ENCODE data around the gene PKNOX2.

Gene PKNOX2, protein sequence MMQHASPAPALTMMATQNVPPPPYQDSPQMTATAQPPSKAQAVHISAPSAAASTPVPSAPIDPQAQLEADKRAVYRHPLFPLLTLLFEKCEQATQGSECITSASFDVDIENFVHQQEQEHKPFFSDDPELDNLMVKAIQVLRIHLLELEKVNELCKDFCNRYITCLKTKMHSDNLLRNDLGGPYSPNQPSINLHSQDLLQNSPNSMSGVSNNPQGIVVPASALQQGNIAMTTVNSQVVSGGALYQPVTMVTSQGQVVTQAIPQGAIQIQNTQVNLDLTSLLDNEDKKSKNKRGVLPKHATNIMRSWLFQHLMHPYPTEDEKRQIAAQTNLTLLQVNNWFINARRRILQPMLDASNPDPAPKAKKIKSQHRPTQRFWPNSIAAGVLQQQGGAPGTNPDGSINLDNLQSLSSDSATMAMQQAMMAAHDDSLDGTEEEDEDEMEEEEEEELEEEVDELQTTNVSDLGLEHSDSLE
- 0 reads per million in 2 experiments for total RNA-seq

DNA sequence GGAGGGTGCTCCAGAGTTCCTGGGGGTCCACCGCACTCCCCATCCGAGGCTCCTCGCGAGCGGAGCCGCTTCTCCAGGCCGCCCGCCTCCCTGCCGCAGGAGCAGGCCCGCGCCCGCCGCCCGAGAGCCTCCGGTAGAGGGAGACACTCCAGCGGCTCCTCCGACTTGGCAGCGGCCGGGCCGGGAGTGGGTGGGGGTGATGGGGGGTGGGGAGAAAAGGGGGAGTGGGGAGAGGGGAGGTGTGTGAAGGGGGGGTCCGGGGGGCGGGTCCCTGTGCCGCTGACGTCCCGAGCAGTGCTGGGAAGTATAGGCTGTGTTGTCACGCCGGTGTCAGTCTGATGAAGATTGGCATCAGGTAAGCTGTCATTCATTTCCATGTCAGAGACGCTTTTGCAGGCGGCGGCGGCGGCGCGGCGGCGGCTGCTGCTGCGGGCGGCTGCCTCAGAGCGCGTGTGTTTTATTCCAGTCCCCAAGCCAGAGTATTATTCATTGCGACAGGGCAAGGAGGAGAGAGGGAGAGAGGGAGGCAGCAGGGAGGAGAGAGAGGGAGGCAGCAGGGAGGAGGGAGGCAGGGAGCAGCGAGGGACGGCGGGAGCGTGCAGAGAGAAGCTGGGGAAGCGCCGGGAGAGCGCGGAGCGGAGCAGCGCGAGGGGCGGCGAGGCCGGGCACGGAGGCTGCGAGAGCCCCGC lies at the start of gene PKNOX2:
TSS of gene PKNOX2 (plus strand) at position 330 of the 689 bp plus-strand sequence. CDS start 186,555 bp downstream, outside the sequence.
- peak; percentile 44 for DNase-seq (ENCODE audit: low read depth)

DNA sequence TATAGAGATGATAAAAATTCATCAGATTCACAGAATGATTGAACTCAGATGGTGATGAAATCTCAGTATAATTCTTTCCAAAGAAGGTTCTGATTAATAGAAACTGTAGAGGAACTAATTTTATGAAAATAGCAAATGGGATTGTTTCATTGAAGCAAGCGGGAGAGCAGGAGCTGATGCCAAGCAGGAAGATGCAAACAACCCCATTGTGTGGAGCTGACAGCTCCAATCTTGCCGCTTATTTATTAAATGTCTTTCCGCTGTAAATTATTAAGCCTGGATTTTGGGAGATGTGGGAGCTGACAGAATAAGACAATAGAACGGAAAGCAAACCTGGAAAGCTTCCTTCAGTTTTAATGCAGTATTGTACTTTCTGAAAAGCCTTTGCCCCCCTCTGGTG lies 47.1 kb upstream of the PKNOX2 start:
- DNase-seq (ENCODE audit: low read depth) = no peak

DNA sequence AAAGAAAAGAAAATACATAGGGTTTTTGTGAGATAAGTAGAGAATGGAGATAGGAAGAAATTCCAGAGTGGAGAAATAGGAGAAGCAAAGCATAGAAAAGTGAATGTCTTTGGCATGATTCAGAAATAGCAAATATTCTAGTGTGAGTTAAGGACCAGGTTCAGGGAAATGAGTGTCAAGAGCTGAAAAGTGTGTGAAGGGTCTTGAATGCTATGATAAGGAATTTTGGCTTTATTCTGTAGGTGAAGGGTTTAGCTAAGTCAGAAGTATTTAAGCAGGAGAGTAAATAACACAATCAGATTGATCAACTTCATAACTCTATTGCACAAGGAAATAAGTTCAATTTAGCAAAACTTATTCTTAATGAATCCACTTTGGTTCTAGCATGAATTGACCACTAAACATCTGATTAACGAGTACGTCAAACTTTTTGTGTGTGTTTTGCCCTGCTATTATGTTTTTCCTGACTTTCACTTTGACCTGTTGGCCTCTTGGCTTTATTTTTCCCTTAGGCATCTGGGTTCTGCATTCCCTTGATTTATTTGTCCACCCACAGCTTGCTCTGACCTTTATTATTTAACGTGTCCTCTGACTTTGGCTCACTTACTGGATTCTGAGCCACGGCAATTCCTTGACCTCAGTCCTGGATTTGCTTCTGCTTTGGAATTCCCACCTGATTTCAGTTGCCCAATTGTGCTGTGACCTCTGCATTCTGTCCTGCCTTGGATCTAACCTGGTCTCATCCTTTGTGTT lies 41.2 kb upstream of the PKNOX2 start:
- no peak for DNase-seq (ENCODE audit: low read depth)

DNA sequence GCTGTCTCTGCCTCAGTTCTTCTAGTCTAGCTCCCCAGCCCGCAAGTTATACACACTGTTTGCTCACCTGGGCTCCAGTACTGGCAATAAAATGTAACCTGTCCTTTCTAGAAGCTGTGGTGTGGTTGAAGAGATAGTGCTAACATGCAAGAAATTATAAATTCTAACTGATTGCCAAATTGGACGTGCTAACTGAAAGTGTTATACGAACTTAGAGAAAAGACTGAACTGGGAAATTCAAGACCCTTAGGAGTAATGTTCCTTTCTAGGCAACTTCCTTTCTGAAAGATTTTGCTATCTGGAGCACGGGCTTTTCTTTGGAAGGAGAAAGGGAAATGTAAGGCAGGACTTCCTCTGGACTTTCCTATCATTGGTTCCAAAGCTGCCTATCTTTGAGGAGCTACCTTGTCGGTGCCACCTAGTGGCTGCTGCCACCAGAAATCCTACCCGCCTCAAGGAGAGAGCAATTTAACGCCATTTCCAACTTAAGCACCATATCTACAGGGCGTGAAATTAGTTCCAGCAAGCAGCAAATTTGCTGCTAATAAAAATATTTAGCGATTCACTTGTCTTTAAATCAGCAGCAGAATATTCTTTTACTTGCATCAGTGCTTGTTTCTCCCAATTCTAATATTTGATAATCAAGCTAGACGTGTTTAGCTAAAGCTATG lies 40.5 kb upstream of the PKNOX2 start:
- DNase-seq (ENCODE audit: low read depth) = no peak

DNA sequence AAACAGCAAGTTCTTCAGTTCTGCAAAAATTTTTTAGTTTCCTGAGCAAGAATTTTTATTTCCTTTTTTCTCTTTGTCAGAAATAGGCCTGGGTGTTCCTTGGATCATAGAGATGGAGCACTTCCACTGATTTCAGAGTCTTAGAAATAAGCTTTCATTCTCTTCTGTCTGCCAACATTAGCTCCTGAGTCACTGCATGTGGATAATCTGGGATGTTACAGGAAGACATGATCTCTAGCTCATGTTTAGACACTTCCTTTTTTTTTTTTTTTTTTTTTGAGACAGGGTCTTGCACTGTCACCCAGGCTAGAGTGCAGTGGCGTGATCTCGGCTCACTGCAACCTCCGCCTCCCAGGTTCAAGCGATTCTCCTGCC lies 39.9 kb upstream of the PKNOX2 start:
- no peak for DNase-seq (ENCODE audit: low read depth)

DNA sequence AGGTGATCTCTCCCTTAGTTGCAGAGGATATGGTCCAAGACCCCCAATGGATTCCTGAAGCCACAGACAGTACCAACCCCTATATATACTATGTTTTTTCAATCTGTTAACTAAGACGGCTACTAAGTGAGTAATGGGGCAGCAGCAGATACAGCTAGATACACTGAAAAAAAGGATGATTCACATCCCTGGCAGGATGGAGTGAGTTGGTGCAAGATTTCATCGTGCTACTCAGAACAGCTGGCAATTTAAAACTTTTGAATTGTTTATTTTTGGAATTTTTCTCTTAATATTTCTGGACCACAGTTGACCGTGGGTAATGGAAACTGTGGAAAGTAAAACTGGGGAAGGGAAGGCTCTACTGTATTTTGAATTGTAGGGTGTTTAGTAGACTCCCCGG lies 36.1 kb upstream of the PKNOX2 start:
- no peak for DNase-seq (ENCODE audit: low read depth)

DNA sequence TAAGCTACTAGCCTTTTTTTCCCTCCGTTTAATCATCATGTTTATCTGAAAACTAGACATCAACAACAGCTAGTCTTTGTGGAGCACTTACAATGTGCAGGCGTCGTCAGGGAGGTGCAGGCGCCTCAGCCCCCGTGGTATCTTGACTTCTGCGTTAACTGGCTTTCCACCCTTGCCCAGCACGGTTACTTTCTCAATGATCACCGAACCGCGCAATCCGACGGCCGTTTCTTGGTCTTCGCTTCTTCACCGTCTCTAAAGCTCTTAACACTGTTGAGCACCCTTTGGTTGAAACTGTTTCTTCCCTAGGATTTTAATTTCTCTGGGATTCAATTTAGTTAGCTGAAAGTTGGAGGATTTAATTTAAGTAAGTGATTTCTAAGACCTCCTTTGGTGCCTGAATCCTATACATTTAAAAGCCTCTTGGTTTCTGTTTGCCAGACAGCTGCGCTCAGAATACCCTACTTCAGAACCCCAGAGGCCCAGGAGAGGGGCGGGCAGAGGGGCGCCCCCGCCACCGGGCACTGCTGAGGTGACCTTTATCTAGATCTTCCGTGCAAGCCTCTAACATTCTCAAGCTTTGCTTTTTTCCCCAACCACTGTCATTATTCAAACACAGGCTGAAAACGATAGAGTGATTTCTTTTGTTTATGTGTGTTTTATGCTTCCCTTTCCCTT lies 35.1 kb upstream of the PKNOX2 start:
- no peak for DNase-seq (ENCODE audit: low read depth)

DNA sequence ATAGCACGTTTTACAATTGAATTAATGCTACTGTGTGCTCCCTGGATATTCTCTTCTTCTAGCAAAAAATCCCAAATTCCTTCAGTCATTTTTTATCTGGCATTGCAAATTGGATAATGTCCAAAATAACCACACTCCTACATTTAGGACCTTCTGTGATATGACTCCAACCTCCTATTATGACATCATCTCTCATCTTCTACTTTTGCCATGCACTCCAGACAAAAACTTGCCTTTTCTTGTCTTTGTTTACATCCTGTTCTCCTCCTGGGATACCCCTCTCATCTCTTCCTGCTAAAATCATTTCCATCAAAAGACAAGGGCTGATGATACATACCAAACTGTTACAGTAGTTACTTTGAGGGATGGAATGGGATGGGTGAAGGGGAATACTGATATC lies 32.5 kb upstream of the PKNOX2 start:
- no peak for DNase-seq (ENCODE audit: low read depth)

DNA sequence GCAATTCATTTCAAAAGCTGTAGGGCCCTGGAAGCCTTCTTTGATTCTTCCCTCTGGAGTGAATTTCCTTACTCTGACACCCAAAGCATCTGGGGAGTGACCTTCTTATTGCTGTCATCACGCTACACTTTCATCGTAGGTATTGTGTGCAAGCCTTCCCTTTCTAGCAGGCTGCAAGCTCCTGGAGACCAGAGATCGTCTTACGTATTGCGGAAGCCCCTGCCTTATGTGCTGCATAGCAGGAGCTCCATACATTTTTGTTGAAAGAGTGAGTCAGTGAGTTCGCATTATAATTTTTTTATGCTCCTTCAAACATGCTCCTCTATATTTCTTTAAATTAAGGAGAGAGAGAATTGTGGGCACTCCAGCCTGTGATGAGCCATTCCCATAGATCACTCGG lies 32.0 kb upstream of the PKNOX2 start:
- DNase-seq (ENCODE audit: low read depth) = no peak

DNA sequence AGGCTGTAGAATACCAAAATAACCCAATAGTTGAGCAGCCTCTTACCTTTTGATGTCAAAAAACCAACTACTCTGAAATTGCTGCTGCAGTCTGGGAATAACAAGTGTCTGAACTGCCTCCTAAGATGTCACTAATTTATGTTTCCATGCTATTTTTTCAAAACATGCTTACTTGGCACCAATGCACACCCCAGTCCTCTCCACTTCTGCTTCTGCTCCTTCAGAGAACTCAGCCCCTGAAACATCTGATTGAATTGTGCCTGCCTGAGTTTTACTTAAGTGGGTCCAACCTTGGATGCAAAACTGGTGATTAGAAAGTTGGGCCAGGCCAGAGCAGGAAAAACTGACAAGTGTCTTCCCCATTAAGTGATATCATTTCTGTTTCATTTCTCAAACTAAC lies 28.6 kb upstream of the PKNOX2 start:
- DNase-seq (ENCODE audit: low read depth) = no peak

DNA sequence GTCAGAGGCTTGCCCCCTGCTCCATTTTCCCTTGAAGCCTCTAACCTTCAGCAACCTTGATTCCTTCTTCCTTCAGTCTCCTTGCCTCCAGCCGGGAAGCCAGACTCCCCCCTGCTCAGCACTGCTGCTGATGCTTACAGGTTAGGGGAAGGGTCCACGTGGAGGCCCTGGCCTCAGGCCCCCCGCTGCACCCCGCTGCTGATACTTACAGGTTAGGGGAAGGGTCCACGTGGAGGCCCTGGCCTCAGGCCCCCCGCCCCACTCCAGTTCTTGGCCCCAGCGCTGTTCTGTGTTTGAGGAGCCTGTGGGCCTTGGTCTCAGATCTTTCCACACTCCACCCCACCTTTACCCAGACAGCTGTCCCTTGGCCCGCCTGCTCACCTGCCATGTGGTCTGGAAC lies 25.6 kb upstream of the PKNOX2 start:
- no peak for DNase-seq (ENCODE audit: low read depth)

DNA sequence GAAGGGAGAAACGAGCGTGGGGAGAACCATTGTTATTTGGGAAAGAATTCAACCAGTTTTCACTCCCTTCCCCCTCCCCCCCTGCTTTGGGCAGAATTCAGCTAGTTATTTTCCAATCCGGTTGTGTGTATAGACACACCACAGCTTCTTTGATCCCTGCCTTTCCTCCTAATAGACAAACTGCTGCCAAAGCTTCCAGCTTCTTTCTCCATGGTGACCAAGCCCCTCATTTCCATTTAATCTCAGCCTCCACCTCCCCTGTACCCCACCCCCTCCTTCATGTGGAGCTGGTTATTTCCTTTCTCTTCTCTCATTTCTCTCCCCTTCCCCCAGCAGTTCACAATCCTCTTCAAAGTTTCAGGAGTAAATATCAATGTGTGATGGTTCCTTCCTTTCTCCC lies 24.8 kb upstream of the PKNOX2 start:
- DNase-seq (ENCODE audit: low read depth) = no peak

DNA sequence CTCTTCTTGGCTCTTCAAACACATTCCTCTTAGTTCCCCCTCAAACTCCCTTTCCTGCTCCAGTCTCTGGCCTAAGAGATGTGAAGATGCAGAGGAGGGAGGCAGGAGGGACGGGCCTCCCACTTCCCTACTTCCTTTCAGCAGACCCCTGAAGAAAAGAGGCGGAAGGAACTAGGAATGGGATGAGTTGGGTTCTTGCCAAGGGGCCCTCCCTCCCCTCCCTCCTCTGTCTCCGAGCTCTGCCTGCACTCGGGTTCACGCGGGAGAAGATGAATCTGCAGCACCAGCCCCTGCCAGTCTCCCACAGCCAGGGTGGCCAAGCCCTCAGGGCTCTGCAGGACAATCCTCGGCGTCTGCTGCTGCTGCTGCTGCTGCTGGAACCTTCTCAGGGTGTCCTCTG lies 24.3 kb upstream of the PKNOX2 start:
- no peak for DNase-seq (ENCODE audit: low read depth)

DNA sequence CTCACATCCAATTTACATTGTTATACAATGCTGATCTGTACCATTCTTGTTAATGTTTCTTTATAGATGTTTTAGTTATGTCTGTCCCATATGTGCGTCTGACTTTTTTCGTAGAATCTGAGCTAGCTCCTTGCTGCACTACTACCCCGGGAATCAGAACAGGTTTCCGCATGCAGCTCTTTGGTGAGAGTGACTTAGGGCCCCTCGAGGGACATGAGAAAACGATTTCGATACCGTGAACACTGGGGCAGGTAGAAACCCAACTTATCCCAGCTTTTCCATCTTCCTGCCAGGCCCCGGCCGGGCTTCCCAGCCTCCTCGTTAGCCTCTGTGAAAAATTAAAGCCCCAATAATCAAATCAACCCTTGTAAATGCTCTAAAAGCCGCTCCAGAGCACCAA lies 23.4 kb upstream of the PKNOX2 start:
- no peak for DNase-seq (ENCODE audit: low read depth)

DNA sequence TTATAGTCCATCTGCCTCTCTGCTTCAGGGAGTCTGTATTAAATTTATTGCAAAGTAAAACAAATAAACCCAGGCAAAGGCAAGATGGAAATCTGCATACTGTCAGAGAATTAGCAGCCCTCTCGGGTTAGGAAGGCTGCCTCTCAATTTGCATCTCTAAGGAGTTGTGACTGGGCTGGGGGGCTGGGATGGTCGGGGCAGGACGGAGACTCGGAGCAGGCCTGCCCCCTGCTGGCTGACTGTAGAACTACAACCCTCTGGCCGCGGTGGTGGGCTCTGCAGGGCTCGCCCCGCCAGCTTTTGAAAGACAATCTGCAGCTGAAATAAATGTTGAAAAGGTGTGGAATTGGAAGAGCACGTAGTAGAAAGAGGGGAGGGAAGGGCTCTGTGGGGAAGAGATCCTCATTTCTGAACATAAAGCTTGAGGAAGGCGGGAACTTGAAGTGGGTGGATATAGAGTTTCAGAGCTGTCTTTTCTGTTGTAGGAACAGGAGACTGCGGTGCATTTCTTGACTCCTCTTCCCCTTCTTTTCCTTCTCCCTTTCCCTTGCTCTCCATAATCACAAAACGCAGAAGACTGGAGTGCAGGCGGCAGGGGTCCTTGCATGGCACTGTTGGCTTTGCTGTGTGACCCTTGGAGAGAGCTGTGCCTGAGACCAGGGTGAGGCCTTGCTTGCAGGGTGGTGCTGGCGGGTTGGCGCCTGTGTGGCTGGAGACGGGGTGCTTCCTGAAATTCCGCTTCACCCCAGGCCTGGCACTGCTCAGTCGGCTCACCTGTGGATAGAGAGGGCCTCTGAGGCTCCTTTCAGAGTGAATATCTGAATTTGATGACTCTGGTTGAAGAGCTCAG lies 22.6 kb upstream of the PKNOX2 start:
- DNase-seq (ENCODE audit: low read depth) = peak; percentile 33

DNA sequence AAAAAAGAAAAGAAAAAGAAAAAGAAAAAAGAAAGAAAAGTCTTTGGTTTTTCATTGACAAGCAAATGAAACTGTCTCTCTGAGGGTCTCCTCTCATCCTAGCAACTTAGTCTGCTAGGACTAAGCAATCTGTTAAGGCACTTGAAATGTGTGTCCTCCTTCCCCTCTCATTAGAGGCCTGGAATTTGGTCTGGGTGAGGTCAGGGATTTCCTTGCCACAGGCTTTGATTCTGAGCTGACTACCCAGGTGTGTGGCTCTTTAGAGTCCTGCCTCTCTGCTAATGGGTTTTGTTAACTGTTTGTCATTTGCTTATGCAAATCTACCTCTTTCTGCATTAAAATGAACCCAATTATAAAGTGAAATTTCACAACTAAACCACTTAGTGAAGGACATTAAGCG lies 18.3 kb upstream of the PKNOX2 start:
- no peak for DNase-seq (ENCODE audit: low read depth)

DNA sequence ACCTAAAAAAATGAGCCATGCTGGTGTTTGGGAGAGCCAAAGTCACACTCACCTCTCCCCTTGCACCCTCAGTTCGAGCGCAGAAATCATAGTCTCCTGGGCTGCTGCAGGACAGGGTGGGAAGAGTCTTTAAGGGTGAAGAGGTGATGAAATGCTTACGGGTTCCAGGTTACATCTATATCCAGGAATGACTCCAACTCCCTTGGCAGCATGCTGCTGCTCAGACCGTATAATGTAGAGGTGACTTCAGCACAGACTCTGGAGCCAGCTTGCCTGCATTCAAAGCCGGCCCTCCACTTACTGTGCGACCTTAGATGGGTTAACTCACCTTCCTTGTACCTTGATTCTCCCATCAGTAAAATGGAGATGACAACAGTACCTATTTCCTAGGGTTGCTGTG lies 17.3 kb upstream of the PKNOX2 start:
- DNase-seq (ENCODE audit: low read depth) = no peak

DNA sequence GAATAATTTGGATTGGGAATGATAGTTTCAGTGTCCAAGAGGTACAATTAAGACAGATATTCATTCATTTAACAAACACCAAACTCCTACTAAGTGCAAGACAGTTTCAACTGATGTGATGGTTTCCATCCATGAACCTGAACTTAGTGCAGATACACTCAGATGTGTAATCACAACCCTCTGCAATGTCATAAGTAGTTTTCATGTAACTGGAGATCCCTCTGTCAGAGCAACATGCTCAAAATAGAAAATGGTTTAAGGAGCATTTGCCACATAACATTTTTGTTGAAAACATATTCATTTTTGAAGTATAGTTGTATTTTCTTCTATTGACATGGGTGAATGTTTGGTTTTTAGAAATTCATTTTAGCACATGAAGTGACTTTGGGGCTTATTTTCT lies 16.5 kb upstream of the PKNOX2 start:
- DNase-seq (ENCODE audit: low read depth) = no peak

DNA sequence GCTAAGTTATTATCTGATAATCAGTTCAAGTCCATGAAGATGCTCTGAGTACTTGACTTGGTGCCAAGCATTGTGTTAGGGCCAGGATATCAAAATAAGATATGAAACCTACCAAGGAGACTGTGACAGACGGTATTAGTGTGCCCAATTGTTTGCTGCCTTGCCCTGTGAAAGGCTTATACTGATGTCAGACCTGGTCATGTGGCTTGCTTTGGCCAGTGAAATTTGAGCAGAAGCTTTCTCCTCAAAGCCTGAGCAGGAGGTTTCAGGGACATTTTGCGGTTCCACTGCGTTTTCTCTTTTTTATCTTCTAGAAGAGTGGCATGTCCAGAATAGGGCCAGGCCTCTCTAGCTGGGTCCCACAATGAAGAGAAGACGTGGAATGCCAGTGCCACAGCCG lies 15.8 kb upstream of the PKNOX2 start:
- no peak for DNase-seq (ENCODE audit: low read depth)

DNA sequence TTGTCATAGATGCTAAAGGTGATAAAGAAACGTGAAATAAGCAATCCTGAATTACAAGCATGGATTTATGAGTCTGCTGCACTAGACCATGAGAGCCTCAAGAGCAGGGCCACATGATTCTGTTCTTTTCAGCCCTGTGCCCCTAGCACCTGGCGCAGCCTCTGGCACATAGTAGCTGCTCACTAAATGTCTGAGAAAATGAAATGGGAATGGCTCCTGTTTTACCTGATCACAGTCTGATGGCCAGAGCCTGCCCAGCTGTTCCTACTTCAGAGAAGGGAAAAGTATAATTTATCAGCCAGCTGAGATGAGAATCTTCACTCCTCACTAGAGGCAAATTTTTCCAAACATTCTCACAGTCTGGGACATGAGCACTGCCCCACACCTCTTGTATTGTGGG lies 10.7 kb upstream of the PKNOX2 start:
- no peak for DNase-seq (ENCODE audit: low read depth)

All from T follicular helper cell (primary cell).